Measurements from ENCODE around the gene MMP27. TPM values are rescaled to one million over a fixed set of nuclear protein-coding genes. Genes with fewer than 3 reads are reported as not detected.

The MMP27 gene
- total RNA-seq, 2 donors from 2014 or later: not detected

DNA sequence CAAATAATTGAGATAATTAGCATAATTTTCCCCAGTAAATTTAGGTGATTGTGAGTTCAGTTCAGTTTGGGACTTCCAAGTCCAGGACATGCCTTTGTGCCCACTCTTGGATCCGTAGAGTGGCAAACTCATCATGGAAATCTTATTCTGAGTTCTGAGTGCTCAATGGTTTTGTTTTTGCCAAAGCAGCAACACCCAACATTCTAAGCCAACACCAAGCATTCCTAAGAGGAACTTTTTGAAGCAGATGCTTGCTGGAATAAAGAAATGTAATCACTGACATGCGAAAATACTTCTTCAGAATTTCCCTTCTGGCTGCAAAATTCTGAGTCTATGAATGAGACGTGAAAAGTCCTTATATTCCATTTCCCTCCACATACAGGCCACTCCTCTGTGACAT lies 10.4 kb downstream of the MMP27 start:
- no peak overlapping the region for H3K27ac ChIP-seq
- H3K4me1 ChIP-seq (ENCODE audit: control insufficient read depth in 1 of 2, low read depth in 2 of 2): no peaks in the 10 kb centered on the region
- no peaks in the 10 kb centered on the region for H3K9me3 ChIP-seq
- no peak overlapping the region for H3K4me3 ChIP-seq
- no peaks in the 10 kb centered on the region for H3K36me3 ChIP-seq
- no peaks in the 10 kb centered on the region for H3K27me3 ChIP-seq (replicated peaks; ENCODE audit: insufficient read depth)
- ATAC-seq (ENCODE audit: insufficient number of reproducible peaks, low FRiP score, low read depth) (no peak), DNase-seq (ENCODE audit: low spot score) (no peak)
- TF ChIP-seq, protein P1, sequence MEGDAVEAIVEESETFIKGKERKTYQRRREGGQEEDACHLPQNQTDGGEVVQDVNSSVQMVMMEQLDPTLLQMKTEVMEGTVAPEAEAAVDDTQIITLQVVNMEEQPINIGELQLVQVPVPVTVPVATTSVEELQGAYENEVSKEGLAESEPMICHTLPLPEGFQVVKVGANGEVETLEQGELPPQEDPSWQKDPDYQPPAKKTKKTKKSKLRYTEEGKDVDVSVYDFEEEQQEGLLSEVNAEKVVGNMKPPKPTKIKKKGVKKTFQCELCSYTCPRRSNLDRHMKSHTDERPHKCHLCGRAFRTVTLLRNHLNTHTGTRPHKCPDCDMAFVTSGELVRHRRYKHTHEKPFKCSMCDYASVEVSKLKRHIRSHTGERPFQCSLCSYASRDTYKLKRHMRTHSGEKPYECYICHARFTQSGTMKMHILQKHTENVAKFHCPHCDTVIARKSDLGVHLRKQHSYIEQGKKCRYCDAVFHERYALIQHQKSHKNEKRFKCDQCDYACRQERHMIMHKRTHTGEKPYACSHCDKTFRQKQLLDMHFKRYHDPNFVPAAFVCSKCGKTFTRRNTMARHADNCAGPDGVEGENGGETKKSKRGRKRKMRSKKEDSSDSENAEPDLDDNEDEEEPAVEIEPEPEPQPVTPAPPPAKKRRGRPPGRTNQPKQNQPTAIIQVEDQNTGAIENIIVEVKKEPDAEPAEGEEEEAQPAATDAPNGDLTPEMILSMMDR (IDR thresholded peaks at IDR 0.05): no peak

DNA sequence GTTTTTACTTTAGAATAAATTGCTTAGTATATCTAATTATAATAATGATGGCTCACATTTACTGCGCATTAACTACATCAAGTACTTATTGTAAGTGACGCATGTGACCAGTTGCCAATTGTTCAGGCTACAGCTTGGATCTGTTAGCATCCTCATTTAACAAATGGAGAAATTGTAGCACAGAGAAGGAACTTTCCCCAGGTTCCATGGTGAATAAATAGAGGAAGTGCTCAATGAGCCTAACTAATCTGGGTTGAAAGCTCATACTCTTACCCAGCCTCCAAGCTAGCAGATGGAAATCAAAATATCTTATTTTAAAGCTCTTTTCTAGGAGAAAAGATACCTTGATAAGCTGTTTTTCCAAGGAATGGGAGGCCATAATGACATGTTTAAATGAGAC lies 19.8 kb downstream of the MMP27 start:
- no peak for ATAC-seq (ENCODE audit: insufficient number of reproducible peaks, low FRiP score, low read depth)
- peaks cover 0 to 3% of the 10 kb centered on the region in 2 donors for H3K4me1 ChIP-seq (ENCODE audit: control insufficient read depth in 1 of 2, low read depth in 2 of 2)
- no peaks in the 10 kb centered on the region for H3K9me3 ChIP-seq
- TF ChIP-seq, protein P1 (IDR thresholded peaks at IDR 0.05): no peak
- H3K27ac ChIP-seq: no peak overlapping the region
- DNase-seq (ENCODE audit: low spot score): no peak
- H3K36me3 ChIP-seq: no peaks in the 10 kb centered on the region
- H3K4me3 ChIP-seq: no peak overlapping the region
- H3K27me3 ChIP-seq (replicated peaks; ENCODE audit: insufficient read depth): no peaks in the 10 kb centered on the region

DNA sequence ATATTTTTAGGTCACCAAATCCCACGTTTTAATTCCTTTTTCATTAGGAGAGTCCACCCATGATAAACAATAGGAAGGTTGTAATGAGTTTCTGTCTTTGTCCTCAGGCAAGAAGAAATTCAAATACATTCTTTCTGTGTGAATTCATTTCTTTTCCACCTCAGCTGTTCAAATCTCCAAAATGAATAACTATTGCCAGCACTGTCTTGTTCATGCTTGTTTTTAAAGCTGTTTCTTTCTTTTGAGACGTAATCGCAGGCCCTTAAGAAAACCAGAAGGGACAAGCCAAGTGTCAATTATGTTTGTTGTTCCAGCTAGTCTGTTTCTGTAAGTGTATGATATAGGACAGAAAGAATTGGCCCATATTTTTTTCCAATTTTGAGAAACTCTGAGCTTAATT lies 20.2 kb downstream of the MMP27 start:
- H3K9me3 ChIP-seq: no peaks in the 10 kb centered on the region
- H3K36me3 ChIP-seq: no peaks in the 10 kb centered on the region
- H3K27ac ChIP-seq: no peak overlapping the region
- TF ChIP-seq, protein P1 (IDR thresholded peaks at IDR 0.05): no peak
- DNase-seq (ENCODE audit: low spot score): no peak
- no peak for ATAC-seq (ENCODE audit: insufficient number of reproducible peaks, low FRiP score, low read depth)
- H3K27me3 ChIP-seq (replicated peaks; ENCODE audit: insufficient read depth): no peaks in the 10 kb centered on the region
- H3K4me1 ChIP-seq (ENCODE audit: control insufficient read depth in 1 of 2, low read depth in 2 of 2): peaks cover 0 to 3% of the 10 kb centered on the region in 2 donors
- H3K4me3 ChIP-seq: no peak overlapping the region

DNA sequence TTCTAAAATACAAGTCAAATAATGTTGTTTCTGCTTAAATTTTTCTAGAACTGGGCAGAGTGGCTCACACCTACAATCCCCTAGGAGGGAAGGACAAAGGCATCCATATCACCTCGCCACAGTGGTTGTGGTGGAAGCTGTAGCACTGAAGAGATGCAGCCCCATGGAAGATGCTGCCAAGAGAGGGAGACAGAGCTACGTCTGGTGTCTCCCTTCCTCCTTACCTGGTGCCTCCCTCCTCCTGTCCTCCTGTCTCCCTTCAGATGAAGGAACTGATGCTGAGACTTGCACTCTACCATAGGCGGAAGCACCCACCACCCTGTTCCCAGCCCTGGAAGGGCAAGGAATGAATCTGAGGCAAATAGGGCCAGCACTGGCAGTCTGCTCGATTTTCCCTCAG lies 22.3 kb downstream of the MMP27 start:
- no peaks in the 10 kb centered on the region for H3K36me3 ChIP-seq
- H3K27me3 ChIP-seq (replicated peaks; ENCODE audit: insufficient read depth): no peaks in the 10 kb centered on the region
- H3K4me3 ChIP-seq: no peak overlapping the region
- H3K9me3 ChIP-seq: no peaks in the 10 kb centered on the region
- ATAC-seq (ENCODE audit: insufficient number of reproducible peaks, low FRiP score, low read depth) (no peak), DNase-seq (ENCODE audit: low spot score) (no peak)
- TF ChIP-seq, protein P1 (IDR thresholded peaks at IDR 0.05): no peak
- no peak overlapping the region for H3K27ac ChIP-seq
- peaks cover 0 to 3% of the 10 kb centered on the region in 2 donors for H3K4me1 ChIP-seq (ENCODE audit: control insufficient read depth in 1 of 2, low read depth in 2 of 2)

DNA sequence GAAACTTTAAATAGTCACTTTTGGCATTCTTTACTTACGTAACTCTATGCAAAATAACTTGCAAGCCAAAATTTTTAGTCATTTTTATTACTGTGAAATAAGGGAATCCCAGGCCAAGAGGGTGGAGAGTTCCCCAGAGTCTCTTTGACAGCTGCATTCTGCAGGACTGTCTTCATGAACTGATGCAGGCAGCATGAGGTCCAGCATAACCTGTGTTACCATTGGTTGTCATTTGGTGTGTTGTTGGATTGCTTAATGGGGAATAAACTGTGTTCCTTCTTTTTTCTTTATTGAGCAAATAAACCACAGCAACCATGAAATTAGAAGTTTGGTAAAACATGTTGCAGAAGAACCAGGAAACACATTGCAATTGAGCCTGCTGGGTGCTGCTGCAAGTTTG lies 24.6 kb downstream of the MMP27 start:
- peak; percentile 42 for ATAC-seq (ENCODE audit: insufficient number of reproducible peaks, low FRiP score, low read depth)
- Histone ChIP-seq H3K4me3 (no peak overlapping the region), H3K4me1 (ENCODE audit: control insufficient read depth in 1 of 2, low read depth in 2 of 2) (peaks cover 0 to 3% of the 10 kb centered on the region in 2 donors), H3K27me3 (replicated peaks; ENCODE audit: insufficient read depth) (no peaks in the 10 kb centered on the region), H3K27ac (no peak overlapping the region), H3K36me3 (no peaks in the 10 kb centered on the region), H3K9me3 (no peaks in the 10 kb centered on the region)
- TF ChIP-seq, protein P1 (IDR thresholded peaks at IDR 0.05): no peak
- no peak for DNase-seq (ENCODE audit: low spot score)
